Lung (tissue), 12 donors: Measurements from ENCODE around the gene DHX57. TPM values are rescaled to one million over a fixed set of nuclear protein-coding genes. Genes with fewer than 3 reads are reported as not detected.

Experiments used
- ATAC-seq: fragments of 200-7000 bp; cut with Tn5 transposase; one replicate; pipeline ENCODE4 v1.9.1; 2020; ENCODE audit warnings: moderate number of reproducible peaks; ENCODE audit not compliant: insufficient read depth, low FRiP score
- DNase-seq, 3 donors: peaks; one replicate each; pipeline ENCODE4 v3.0.0-alpha.2; 2013 to 2017
- H3K27ac ChIP-seq, 2 donors: one replicate each; pipeline ENCODE4 v1.5.1; 2013; ENCODE audit warnings: mild to moderate bottlenecking in 2 of 2, moderate library complexity in 2 of 2, control low read depth in 1 of 2, inconsistent platforms in 1 of 2, low read depth in 1 of 2, low read length in 1 of 2
- H3K27me3 ChIP-seq, 3 donors: one replicate each; pipeline ENCODE4 v1.5.1; 2013; ENCODE audit warnings: low read length in 2 of 3; ENCODE audit not compliant: control insufficient read depth in 3 of 3, insufficient read depth in 3 of 3
- H3K36me3 ChIP-seq, 4 donors: one replicate each; pipeline ENCODE4 v1.5.1; 2013; ENCODE audit warnings: low read length in 4 of 4, mild to moderate bottlenecking in 1 of 4, moderate library complexity in 1 of 4; ENCODE audit not compliant: control insufficient read depth in 4 of 4, insufficient read depth in 4 of 4
- H3K4me1 ChIP-seq, 5 donors: one replicate each; pipeline ENCODE4 v1.5.1; 2013; ENCODE audit warnings: low read length in 5 of 5, mild to moderate bottlenecking in 2 of 5, moderate library complexity in 1 of 5; ENCODE audit not compliant: control insufficient read depth in 5 of 5, insufficient read depth in 5 of 5
- H3K4me3 ChIP-seq: one replicate; pipeline ENCODE4 v1.5.1; 2013; ENCODE audit warnings: mild to moderate bottlenecking, control low read depth, moderate library complexity
- H3K9ac ChIP-seq, 2 donors: one replicate each; pipeline ENCODE4 v1.5.1; 2013; ENCODE audit warnings: low read length in 2 of 2, control low read depth in 1 of 2; ENCODE audit not compliant: insufficient read depth in 1 of 2
- H3K9me3 ChIP-seq, 4 donors: one replicate each; pipeline ENCODE4 v1.5.1; 2013; ENCODE audit warnings: low read length in 3 of 4, mild to moderate bottlenecking in 1 of 4, moderate library complexity in 1 of 4; ENCODE audit not compliant: control insufficient read depth in 4 of 4, insufficient read depth in 3 of 4
- WGBS, 2 donors: extraction: QIAGEN DNeasy Blood & Tissue Kit; methylation state at CpG; one replicate each; pipeline ENCODE4 v1.1.7; 2013; 5-methylcytosine and 5-hydroxymethylcytosine counted together
- polyA plus RNA-seq, 2 donors: library from polyadenylated mRNA; stranded (reverse); fragments of 200-250 nt; gene quantifications; one replicate each; pipeline ENCODE4 v1.2.1, GENCODE V29; 2013
- total RNA-seq, 2 donors: library from RNA; depleted of rRNA in 1 of 2; stranded (reverse); fragments of >200 nt in 1 of 2; gene quantifications; one replicate each; pipeline ENCODE4 v1.2.1, GENCODE V29; 2014 to 2021
- TF ChIP-seq, protein P1 (sequence below): IDR thresholded peaks from 2 replicates; pipeline ENCODE4 v1.5.1; 2012; ENCODE audit warnings: mild to moderate bottlenecking; ENCODE audit errors: control extremely low read depth, extremely low read depth
- donor health status: control.
- donor health status: control.
- donor health status: Bipolar disorder and iron deficiency.
- donor health status: healthy.
- donor health status: DM: yes; HTN: yes; CAD: no.

Gene DHX57
- total and polyA plus RNA-seq, 4 donors, result 6.2 to 33.6 (median 13.0) TPM

DNA sequence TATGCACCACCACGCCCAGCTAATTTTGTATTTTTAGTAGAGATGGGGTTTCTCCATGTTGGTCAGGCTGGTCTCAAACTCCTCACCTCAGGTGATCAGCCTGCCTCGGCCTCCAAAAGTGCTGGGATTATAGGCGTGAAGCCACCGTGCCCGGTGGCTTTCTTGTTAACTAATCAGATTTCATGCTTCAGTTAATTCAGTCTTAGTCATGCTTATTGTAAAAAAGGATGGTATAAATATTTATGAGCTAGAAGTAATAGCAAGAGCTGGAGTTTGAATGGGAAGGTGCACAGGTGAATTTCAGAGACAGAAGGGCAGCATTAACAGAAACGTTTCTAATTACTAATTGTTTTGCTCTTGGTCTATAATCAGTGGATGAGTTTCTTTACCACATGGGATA, 87.4 kb downstream of the DHX57 start:
- Histone ChIP-seq H3K27ac (no peak overlapping the region), H3K27me3 (no peaks in the 10 kb centered on the region), H3K4me1 (peaks cover 0 to 9% (median 0%) of the 10 kb centered on the region in 5 donors), H3K9me3 (no peaks in the 10 kb centered on the region), H3K4me3 (no peak overlapping the region), H3K9ac (no peak overlapping the region), H3K36me3 (no peaks in the 10 kb centered on the region)
- TF ChIP-seq, protein P1, sequence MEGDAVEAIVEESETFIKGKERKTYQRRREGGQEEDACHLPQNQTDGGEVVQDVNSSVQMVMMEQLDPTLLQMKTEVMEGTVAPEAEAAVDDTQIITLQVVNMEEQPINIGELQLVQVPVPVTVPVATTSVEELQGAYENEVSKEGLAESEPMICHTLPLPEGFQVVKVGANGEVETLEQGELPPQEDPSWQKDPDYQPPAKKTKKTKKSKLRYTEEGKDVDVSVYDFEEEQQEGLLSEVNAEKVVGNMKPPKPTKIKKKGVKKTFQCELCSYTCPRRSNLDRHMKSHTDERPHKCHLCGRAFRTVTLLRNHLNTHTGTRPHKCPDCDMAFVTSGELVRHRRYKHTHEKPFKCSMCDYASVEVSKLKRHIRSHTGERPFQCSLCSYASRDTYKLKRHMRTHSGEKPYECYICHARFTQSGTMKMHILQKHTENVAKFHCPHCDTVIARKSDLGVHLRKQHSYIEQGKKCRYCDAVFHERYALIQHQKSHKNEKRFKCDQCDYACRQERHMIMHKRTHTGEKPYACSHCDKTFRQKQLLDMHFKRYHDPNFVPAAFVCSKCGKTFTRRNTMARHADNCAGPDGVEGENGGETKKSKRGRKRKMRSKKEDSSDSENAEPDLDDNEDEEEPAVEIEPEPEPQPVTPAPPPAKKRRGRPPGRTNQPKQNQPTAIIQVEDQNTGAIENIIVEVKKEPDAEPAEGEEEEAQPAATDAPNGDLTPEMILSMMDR, result no peak
- no peak for DNase-seq
- WGBS, 2 donors, result 94 to 95% methylated on average over 6 of the region's 6 CpGs
- ATAC-seq, result no peak

DNA sequence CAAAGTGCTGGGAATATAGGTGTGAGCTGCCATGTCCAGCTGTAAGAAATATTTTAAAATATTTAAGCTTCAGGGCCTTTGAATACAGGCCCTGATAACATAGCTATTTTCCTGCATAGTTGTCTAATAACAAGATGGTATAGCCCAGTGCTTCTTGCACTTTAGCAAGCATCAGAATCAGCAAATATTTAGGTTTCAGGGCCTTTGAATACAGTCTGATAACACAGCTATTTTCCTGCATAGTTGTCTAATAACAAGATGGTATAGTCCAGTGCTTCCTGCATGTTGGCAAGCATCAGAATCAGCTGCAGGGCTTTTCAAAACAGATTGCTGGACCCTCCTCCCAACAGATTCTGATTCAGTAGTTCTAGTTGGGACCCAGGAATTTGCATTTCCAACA, 92.1 kb downstream of the DHX57 start:
- TF ChIP-seq, protein P1, result no peak
- peaks cover 0 to 16% (median 3%) of the 10 kb centered on the region in 5 donors for H3K4me1 ChIP-seq
- H3K36me3 ChIP-seq, result peaks cover 0 to 9% (median 6%) of the 10 kb centered on the region in 4 donors
- no peak overlapping the region for H3K4me3 ChIP-seq
- no peak overlapping the region for H3K27ac ChIP-seq
- no peak overlapping the region for H3K9ac ChIP-seq
- ATAC-seq (no peak), DNase-seq (no peak)
- H3K27me3 ChIP-seq, result no peaks in the 10 kb centered on the region
- H3K9me3 ChIP-seq, result no peaks in the 10 kb centered on the region

DNA sequence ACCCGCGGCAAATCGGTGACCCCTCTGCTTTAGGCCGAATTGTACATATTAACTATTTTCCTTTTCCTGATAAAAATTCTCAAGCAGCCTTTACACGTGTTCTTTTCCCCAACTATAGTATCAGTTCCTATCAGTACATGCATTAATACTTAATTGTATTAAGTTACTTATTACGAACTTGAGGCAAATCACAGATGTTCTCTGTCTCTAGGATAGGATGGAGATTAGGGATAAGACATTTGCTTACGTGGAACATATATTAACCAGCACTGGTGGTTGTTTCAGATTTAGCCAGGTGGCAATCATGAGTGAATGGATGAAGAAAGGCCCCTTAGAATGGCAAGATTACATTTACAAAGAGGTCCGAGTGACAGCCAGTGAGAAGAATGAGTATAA, 97.0 kb downstream of the DHX57 start:
- Histone ChIP-seq H3K27me3 (no peaks in the 10 kb centered on the region), H3K4me3 (peak overlapping the region; percentile 75), H3K9ac (peak overlapping the region; percentile 26 to 56), H3K4me1 (peaks cover 0 to 10% (median 3%) of the 10 kb centered on the region in 5 donors), H3K27ac (peak overlapping the region; percentile 24 to 85), H3K36me3 (peaks cover 0 to 9% (median 6%) of the 10 kb centered on the region in 4 donors), H3K9me3 (no peaks in the 10 kb centered on the region)
- ATAC-seq (no peak), DNase-seq (no peak)
- WGBS, 2 donors, result 16 to 20% methylated on average over 8 of the region's 8 CpGs
- TF ChIP-seq, protein P1, result no peak

DNA sequence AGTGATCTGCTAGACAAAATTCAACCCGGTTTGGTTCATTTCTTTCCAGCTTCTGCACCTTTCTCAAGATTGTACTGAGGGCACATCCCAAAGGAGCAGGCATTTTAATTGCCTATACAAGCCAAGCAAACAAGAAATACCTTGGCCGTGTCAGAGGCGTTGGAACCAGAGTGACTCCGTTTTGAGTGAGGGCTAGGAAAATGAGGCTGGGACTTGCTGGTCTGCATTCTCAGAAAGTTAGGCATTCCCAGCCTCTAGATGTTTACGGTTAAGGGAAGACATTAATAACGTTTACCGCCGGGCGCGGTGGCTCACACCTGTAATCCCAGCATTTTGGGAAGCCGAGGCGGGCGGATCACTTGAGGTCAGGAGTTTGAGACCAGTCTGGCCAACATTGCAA, 99.2 kb downstream of the DHX57 start:
- Histone ChIP-seq H3K36me3 (peaks cover 0 to 7% (median 3%) of the 10 kb centered on the region in 4 donors), H3K9me3 (no peaks in the 10 kb centered on the region), H3K4me3 (no peak overlapping the region), H3K27ac (no peak overlapping the region), H3K27me3 (no peaks in the 10 kb centered on the region), H3K9ac (no peak overlapping the region), H3K4me1 (peaks cover 0 to 10% (median 3%) of the 10 kb centered on the region in 5 donors)
- TF ChIP-seq, protein P1, result no peak
- WGBS, 2 donors, result 89 to 93% methylated on average over 13 of the region's 13 CpGs
- ATAC-seq (no peak), DNase-seq (no peak)
